SK-N-SH treated with all-trans-retinoic acid at 6 μM for 48 hours (cell line): ENCODE data around the gene HARS2.

ENCODE experiments used
- ATAC-seq: fragments of 200-7000 bp; cut with Tn5 transposase; 3 replicates; pipeline ENCODE4 v1.9.1; 2020; ENCODE audit warnings: mild to moderate bottlenecking, moderate library complexity
- ARNTL ChIP-seq: fragments of 450-650 bp; formaldehyde crosslinking; IDR thresholded peaks from 2 replicates; pipeline ENCODE4 v1.5.0; 2020; ENCODE audit warnings: low read depth, mild to moderate bottlenecking, moderate library complexity, borderline replicate concordance
- BACH2 ChIP-seq: fragments of 250-450 bp; sonication (Bioruptor Pico); IDR thresholded peaks from 2 replicates; pipeline ENCODE4 v1.9.0; 2021; ENCODE audit warnings: mild to moderate bottlenecking, borderline replicate concordance
- ESRRG ChIP-seq: fragments of 250-450 bp; sonication (Bioruptor Pico); IDR thresholded peaks from 2 replicates; pipeline ENCODE4 v1.6.1; 2021; ENCODE audit warnings: mild to moderate bottlenecking
- GLIS3 ChIP-seq: fragments of 250-450 bp; sonication (Bioruptor Pico); IDR thresholded peaks from 2 replicates; pipeline ENCODE4 v1.5.0; 2020; ENCODE audit warnings: mild to moderate bottlenecking, moderate library complexity
- ISL1 ChIP-seq: fragments of 250-450 bp; sonication (Bioruptor Pico); IDR thresholded peaks from 2 replicates; pipeline ENCODE4 v2.1.2; 2022; ENCODE audit warnings: mild to moderate bottlenecking, moderate library complexity
- OSR1 ChIP-seq: fragments of 250-450 bp; sonication (Bioruptor Pico); IDR thresholded peaks from 2 replicates; pipeline ENCODE4 v1.8.0; 2022; ENCODE audit warnings: moderate library complexity, mild to moderate bottlenecking, inconsistent platforms
- PPARA ChIP-seq: fragments of 250-450 bp; sonication (Bioruptor Pico); IDR thresholded peaks from 2 replicates; pipeline ENCODE4 v1.5.0; 2020; ENCODE audit warnings: mild to moderate bottlenecking, borderline replicate concordance
- RARB ChIP-seq: fragments of 250-450 bp; sonication (Bioruptor Pico); IDR thresholded peaks from 2 replicates; pipeline ENCODE4 v1.8.0; 2021; ENCODE audit warnings: mild to moderate bottlenecking, moderate library complexity
- SNAI2 ChIP-seq: fragments of 250-450 bp; sonication (Bioruptor Pico); IDR thresholded peaks from 2 replicates; pipeline ENCODE4 v1.5.0; 2020; ENCODE audit warnings: mild to moderate bottlenecking, moderate library complexity
- TCF4 ChIP-seq: fragments of 250-450 bp; sonication (Bioruptor Pico); IDR thresholded peaks from 2 replicates; pipeline ENCODE4 v1.8.0; 2021; ENCODE audit warnings: mild to moderate bottlenecking, moderate library complexity, borderline replicate concordance
- TOX ChIP-seq: fragments of 250-450 bp; sonication (Bioruptor Pico); IDR thresholded peaks from 2 replicates; pipeline ENCODE4 v1.8.0; 2021; ENCODE audit warnings: mild to moderate bottlenecking, moderate library complexity, borderline replicate concordance
- ZFP3 ChIP-seq: fragments of 250-450 bp; sonication (Bioruptor Pico); IDR thresholded peaks from 2 replicates; pipeline ENCODE4 v1.5.0; 2020; ENCODE audit warnings: mild to moderate bottlenecking, moderate library complexity
- ZNF565 ChIP-seq: fragments of 450-650 bp; formaldehyde crosslinking; conservative IDR thresholded peaks from 2 replicates; pipeline ENCODE4 v1.5.0; 2020; ENCODE audit warnings: low read depth, mild to moderate bottlenecking, moderate library complexity
- ZNF70 ChIP-seq: fragments of 450-650 bp; formaldehyde crosslinking; IDR thresholded peaks from 2 replicates; pipeline ENCODE4 v1.5.0; 2020; ENCODE audit warnings: mild to moderate bottlenecking, moderate library complexity
- ZNF8 ChIP-seq: fragments of 450-650 bp; formaldehyde crosslinking; IDR thresholded peaks from 2 replicates; pipeline ENCODE4 v1.5.0; 2020; ENCODE audit warnings: mild to moderate bottlenecking, moderate library complexity
- TF ChIP-seq, protein P1 (sequence below): fragments of 250-450 bp; sonication (Bioruptor Pico); IDR thresholded peaks from 2 replicates; pipeline ENCODE4 v1.8.0; 2020; ENCODE audit warnings: mild to moderate bottlenecking, moderate library complexity, borderline replicate concordance
- TF ChIP-seq, protein P2 (sequence below): fragments of 250-450 bp; sonication (Bioruptor Pico); IDR thresholded peaks from 2 replicates; pipeline ENCODE4 v1.5.0; 2020; ENCODE audit warnings: mild to moderate bottlenecking, moderate library complexity
- TF ChIP-seq, protein P3 (sequence below): fragments of 250-450 bp; sonication (Bioruptor Pico); IDR thresholded peaks from 2 replicates; pipeline ENCODE4 v1.8.0; 2021; ENCODE audit warnings: low read depth, mild to moderate bottlenecking, moderate library complexity, borderline replicate concordance
- TF ChIP-seq, protein P4 (sequence below): fragments of 250-450 bp; sonication (Bioruptor Pico); IDR thresholded peaks from 2 replicates; pipeline ENCODE4 v1.5.1; 2020; ENCODE audit warnings: low read depth, mild to moderate bottlenecking, moderate library complexity
- TF ChIP-seq, protein P5 (sequence below): fragments of 250-450 bp; sonication (Bioruptor Pico); IDR thresholded peaks from 2 replicates; pipeline ENCODE4 v1.5.1; 2021; ENCODE audit warnings: mild to moderate bottlenecking, moderate library complexity

HARS2 gene

DNA sequence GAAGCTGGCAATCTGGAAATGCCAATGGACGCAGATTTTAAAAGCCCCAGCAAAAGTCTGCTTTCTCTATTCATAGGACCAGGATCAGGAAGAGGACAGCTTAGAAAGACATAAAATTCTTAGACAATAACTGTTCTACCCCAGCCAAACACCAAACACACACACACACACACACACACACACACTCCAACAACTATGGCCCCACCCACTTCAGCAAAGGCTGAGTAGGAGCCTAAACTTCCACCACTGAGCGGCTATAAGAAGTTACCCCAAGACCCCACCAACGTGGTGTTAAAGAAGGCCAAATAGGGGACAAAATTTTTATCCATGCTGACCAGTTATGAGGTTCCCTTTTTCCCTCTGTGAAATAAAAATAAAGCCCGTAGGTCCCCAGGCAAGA, 41.8 kb downstream of the HARS2 start:
- TF ChIP-seq PPARA (no peak), GLIS3 (CRISPR knock-in tag) (no peak), ZNF8 (CRISPR knock-in tag) (no peak), ESRRG (no peak), OSR1 (CRISPR knock-in tag) (no peak)
- ATAC-seq: no peak

DNA sequence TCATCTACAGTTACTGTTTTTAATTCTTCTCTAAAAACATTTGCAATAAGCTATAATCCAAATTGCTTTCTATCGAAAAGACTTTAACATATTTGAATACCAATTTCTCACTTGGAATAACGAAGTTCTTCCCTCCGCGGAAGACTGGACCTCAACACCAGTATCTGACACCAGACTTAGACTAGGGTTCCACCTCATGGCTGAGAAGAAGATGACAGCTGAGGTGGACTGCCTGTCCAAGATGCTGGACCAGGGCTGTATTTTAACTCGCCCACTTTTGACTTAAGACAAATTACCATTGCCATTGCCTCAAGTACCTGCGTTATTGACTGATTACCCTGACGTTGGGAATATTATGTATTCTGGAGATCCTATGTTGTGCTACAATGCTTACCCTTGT, 43.1 kb downstream of the HARS2 start:
- TF ChIP-seq, protein P1, sequence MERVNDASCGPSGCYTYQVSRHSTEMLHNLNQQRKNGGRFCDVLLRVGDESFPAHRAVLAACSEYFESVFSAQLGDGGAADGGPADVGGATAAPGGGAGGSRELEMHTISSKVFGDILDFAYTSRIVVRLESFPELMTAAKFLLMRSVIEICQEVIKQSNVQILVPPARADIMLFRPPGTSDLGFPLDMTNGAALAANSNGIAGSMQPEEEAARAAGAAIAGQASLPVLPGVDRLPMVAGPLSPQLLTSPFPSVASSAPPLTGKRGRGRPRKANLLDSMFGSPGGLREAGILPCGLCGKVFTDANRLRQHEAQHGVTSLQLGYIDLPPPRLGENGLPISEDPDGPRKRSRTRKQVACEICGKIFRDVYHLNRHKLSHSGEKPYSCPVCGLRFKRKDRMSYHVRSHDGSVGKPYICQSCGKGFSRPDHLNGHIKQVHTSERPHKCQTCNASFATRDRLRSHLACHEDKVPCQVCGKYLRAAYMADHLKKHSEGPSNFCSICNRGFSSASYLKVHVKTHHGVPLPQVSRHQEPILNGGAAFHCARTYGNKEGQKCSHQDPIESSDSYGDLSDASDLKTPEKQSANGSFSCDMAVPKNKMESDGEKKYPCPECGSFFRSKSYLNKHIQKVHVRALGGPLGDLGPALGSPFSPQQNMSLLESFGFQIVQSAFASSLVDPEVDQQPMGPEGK (CRISPR knock-in tag): no peak
- TF ChIP-seq ISL1 (no peak), RARB (no peak), PPARA (no peak), ZFP3 (CRISPR knock-in tag) (no peak), ARNTL (CRISPR knock-in tag) (no peak), ZNF70 (CRISPR knock-in tag) (no peak), BACH2 (CRISPR knock-in tag) (no peak), SNAI2 (CRISPR knock-in tag) (no peak), ZNF8 (CRISPR knock-in tag) (no peak), OSR1 (CRISPR knock-in tag) (no peak), TOX (no peak), ESRRG (no peak)
- TF ChIP-seq, protein P2, sequence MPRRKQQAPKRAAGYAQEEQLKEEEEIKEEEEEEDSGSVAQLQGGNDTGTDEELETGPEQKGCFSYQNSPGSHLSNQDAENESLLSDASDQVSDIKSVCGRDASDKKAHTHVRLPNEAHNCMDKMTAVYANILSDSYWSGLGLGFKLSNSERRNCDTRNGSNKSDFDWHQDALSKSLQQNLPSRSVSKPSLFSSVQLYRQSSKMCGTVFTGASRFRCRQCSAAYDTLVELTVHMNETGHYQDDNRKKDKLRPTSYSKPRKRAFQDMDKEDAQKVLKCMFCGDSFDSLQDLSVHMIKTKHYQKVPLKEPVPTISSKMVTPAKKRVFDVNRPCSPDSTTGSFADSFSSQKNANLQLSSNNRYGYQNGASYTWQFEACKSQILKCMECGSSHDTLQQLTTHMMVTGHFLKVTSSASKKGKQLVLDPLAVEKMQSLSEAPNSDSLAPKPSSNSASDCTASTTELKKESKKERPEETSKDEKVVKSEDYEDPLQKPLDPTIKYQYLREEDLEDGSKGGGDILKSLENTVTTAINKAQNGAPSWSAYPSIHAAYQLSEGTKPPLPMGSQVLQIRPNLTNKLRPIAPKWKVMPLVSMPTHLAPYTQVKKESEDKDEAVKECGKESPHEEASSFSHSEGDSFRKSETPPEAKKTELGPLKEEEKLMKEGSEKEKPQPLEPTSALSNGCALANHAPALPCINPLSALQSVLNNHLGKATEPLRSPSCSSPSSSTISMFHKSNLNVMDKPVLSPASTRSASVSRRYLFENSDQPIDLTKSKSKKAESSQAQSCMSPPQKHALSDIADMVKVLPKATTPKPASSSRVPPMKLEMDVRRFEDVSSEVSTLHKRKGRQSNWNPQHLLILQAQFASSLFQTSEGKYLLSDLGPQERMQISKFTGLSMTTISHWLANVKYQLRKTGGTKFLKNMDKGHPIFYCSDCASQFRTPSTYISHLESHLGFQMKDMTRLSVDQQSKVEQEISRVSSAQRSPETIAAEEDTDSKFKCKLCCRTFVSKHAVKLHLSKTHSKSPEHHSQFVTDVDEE (CRISPR knock-in tag): no peak
- TF ChIP-seq, protein P3, sequence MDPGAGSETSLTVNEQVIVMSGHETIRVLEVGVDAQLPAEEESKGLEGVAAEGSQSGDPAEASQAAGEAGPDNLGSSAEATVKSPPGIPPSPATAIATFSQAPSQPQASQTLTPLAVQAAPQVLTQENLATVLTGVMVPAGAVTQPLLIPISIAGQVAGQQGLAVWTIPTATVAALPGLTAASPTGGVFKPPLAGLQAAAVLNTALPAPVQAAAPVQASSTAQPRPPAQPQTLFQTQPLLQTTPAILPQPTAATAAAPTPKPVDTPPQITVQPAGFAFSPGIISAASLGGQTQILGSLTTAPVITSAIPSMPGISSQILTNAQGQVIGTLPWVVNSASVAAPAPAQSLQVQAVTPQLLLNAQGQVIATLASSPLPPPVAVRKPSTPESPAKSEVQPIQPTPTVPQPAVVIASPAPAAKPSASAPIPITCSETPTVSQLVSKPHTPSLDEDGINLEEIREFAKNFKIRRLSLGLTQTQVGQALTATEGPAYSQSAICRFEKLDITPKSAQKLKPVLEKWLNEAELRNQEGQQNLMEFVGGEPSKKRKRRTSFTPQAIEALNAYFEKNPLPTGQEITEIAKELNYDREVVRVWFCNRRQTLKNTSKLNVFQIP (CRISPR knock-in tag): no peak
- TF ChIP-seq, protein P4, sequence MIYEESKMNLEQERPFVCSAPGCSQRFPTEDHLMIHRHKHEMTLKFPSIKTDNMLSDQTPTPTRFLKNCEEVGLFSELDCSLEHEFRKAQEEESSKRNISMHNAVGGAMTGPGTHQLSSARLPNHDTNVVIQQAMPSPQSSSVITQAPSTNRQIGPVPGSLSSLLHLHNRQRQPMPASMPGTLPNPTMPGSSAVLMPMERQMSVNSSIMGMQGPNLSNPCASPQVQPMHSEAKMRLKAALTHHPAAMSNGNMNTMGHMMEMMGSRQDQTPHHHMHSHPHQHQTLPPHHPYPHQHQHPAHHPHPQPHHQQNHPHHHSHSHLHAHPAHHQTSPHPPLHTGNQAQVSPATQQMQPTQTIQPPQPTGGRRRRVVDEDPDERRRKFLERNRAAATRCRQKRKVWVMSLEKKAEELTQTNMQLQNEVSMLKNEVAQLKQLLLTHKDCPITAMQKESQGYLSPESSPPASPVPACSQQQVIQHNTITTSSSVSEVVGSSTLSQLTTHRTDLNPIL (CRISPR knock-in tag): no peak
- TF ChIP-seq, all 23 proteins: peak for 0
- no peak; the same call in 2 of the 3 replicates for ATAC-seq

DNA sequence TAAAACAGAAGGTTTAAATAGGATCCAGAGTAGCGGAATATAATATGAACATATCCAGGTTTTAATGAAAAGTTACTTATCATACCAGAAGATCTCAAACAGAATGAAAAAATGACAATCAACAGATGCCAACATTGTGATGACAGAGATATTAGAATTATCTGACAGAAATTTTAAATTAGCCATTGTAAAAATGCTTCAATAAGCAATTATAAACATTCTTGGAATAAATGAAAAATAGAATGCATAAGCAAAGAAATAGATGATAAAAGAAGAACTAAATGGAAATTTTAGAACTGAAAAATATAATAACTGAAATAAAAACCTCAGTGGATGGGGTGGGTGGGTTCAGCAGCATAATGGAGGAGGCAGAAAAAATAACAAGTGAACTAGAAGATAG, 46.2 kb downstream of the HARS2 start:
- no peak for ATAC-seq
- TF ChIP-seq ZNF565 (CRISPR knock-in tag) (no peak), ISL1 (no peak), OSR1 (CRISPR knock-in tag) (no peak), SNAI2 (CRISPR knock-in tag) (no peak), TCF4 (no peak), RARB (no peak), TOX (no peak), ARNTL (CRISPR knock-in tag) (no peak), BACH2 (CRISPR knock-in tag) (no peak), GLIS3 (CRISPR knock-in tag) (no peak), PPARA (no peak)
- TF ChIP-seq, protein P5, sequence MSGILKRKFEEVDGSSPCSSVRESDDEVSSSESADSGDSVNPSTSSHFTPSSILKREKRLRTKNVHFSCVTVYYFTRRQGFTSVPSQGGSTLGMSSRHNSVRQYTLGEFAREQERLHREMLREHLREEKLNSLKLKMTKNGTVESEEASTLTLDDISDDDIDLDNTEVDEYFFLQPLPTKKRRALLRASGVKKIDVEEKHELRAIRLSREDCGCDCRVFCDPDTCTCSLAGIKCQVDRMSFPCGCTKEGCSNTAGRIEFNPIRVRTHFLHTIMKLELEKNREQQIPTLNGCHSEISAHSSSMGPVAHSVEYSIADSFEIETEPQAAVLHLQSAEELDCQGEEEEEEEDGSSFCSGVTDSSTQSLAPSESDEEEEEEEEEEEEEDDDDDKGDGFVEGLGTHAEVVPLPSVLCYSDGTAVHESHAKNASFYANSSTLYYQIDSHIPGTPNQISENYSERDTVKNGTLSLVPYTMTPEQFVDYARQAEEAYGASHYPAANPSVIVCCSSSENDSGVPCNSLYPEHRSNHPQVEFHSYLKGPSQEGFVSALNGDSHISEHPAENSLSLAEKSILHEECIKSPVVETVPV: no peak
- TF ChIP-seq, protein P2 (CRISPR knock-in tag): no peak
